Cerebellar cortex (tissue), 1 donor: Measurements from ENCODE around the gene NRP1.
"Not testable (repeated sequence)": the region's sequence is repeated elsewhere in the genome, so short reads cannot be mapped to it uniquely, and the experiment has no call there.

Source experiments
- DNase-seq: peaks from one replicate; pipeline ENCODE4 v3.0.0-alpha.2; 2015; ENCODE audit warnings: low spot score

Gene NRP1

DNA sequence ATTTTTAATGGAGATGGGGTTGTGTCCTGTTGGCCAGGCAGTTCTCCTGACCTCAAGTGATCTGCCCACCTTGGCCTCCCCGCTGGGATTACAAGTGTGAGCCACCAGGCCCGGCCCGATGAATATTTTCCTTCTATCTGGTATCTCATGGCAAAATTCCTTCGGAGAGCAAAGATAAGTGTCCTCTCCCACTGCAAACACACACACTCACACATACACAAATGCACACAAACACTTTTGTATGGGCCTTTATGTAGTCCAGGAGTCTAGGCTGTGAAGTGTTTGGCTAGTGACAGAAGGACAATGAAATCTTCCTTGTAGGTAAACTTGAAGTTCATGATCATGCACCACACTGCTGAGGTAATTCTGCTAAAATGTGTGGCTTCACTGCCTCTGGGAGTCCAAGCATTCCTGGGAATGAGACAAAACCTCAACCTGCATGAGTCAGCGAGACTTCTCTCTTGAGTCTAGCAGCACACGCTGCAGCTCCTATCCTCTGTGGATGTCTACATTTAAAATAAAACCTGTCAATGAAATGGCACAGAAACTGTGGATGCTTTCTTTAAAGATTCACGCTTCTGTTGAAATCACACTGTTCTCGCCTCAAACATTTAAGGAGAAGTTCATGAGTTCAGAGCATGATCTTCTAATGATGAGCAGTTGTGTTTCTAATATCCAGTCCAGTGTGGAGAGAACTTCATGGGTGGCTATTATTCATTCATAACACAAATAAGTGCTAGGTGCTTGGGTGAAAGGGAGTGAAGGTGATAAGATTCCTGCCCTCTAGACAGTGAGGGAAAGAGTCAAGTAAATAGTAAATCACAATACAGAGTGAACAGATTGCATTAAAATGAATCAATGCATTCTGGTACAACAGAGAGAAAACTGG, 96.5 kb downstream of the NRP1 start:
- no peak for DNase-seq

DNA sequence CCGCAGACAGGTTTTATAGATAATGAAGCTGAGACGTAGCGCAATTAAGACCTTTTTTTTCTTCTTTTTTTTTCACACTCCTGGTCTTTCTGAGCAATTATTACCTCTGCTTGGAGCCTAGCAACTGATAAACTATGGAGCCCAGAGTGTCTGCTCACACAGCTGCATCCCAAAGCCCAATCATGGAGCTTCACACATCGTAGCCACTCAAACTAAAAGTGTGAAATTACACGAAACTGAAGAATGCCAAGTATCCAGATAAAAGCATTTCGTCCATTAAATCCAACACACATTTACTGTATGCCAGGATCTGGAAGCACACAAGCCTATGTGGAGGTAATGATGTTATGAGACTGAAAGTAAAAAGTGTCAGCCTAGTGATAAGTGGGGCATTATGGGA, 97.6 kb downstream of the NRP1 start:
- no peak for DNase-seq

DNA sequence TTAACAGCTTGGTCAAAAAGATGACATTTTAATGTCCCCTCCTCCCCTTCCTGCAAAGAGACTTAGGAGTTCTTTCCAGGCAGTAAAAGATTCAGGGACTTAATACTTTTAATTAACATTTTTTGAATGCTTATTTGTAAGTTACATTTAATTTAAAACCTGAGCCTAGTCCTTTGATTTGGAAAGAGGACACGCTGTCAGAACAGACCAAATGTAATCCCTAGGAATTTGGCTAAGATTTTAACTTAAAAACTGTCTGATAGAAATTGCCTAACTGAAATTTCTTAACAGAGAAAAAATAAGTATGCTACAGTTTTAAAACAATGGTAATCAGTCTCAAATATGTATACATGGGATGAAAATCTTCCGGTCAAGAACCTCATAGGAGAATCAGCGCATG, 98.5 kb downstream of the NRP1 start:
- DNase-seq, result no peak

DNA sequence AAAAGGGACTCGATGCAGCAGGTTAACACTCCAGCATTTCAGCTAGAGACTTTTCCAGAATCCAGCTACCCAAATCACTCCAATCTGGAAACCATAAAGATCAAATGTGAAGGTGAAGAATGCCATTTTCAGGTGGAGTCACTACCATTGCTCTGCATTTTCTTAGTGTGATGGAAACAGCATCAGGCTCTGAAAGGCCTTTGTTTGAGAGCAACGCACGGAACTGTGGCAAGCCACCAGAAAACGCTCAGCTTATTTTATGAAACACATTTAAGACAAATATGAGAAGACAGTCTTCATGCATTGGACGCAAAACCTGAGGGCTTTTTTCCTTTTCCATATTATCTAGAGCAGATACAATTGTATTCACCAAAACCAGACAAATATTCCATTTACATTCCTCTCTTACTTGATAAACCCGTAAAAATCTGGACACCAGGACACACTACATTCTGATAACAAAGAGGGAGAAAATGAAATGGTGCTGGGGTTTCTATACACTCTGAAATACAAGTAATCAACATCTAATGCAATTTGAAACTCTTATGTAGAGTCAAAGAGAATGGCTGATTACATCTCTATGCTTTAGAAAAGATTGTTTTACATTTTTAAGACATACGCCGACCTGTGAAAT, 99.1 kb downstream of the NRP1 start:
- no peak for DNase-seq

DNA sequence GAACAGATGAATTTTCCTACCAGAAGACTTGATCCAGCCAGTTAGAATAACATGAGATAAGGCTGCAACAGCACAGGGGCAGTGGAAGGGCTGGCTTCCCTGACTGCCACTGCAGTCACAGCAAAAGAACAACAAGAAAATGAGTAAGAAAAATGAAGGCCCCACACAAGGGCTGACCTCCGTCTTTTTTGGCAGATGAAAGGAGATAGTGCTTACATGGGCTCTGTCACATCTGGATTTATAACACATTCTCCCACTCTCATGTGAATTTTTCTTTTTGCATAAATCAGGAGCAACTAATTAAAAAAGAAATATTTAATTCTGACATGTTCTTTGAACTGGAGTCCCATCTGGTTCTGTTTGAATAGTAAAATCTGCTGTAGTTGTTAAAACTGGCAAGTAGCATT, 99.6 kb downstream of the NRP1 start:
- no peak for DNase-seq

DNA sequence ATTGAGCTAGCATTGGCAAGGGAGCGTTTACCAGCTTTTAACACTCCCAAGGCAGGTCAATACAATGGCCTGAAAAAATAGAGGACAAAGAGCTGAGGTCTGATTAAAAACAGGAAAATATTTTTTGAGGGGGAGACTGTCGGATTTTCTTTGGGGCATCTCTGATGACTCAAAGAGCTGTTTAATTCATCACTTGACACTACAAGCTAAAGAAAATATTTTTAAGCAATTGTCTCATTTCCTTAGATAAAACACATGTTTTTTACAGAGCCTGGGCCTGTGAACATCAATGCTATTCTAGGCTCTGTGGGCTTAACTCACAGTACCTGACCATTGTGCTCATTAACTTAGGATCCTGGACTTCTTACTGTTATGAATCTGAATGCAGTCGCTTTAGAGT, 100.8 kb downstream of the NRP1 start:
- no peak for DNase-seq

DNA sequence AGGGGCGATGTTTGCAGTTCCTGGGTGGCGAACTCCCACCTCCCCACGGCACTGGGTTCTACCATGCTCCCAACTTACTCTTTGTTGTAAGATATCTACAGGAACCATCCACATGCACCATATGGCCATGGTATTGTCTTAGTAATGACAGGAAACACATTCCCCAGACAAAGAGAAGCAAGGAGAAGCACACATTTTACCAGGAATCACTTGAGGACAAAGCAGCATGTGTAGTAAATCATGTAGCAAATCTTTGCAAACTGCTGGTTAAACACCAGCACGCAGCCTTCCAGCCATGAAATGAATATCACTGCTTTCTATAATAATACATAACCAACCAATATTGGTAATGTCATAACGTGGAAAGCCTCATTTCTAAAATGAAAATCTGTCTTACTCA, 101.2 kb downstream of the NRP1 start:
- no peak for DNase-seq

DNA sequence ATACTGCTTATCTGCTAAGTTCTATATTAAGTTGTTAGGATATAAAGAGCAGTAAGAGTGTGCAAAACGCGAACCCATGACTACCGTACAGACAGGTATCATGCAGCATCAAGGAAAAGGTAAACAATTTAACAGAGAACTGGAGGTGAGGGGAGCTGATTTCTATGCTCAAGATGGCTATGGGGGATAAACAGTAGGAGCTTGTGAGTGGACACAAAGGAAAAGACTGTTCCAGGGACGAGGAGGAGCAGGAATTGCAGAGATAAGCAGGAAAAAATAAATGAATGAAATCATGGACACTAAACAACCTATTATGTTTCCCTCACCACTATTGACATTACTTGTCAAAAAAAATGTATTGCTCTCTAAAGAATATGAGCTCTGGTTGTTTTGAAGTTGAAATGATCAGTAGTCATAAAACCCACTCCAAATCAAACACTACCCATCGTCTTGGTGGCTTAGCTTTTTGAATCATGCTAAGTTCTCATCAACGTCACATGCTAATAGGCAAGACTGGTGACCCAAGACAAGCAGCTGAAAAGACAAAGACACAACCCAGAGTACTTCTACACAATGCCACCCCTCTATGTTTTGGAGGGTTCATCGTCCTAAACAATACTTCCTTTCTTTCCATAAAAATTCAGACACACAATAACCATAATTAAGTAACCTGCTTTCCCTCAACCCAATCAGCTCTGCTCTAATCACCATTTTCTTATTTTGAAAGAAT, 102.7 kb downstream of the NRP1 start:
- DNase-seq, result no peak

DNA sequence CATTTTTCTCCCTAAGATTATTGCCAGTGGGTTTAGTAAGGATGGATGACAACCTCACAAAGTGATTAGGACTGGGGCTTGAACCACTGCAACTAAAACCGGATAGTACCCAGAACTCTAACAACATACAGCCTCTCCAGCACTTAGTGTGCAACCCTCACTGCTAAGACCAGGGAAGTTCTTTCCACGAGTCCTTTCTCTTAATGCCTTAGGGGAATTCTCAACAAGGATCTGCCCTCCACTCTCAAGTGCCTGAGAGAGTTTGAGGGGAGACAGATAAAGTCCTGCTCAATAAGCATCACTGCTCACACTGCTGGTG, 104.6 kb downstream of the NRP1 start:
- no peak for DNase-seq

DNA sequence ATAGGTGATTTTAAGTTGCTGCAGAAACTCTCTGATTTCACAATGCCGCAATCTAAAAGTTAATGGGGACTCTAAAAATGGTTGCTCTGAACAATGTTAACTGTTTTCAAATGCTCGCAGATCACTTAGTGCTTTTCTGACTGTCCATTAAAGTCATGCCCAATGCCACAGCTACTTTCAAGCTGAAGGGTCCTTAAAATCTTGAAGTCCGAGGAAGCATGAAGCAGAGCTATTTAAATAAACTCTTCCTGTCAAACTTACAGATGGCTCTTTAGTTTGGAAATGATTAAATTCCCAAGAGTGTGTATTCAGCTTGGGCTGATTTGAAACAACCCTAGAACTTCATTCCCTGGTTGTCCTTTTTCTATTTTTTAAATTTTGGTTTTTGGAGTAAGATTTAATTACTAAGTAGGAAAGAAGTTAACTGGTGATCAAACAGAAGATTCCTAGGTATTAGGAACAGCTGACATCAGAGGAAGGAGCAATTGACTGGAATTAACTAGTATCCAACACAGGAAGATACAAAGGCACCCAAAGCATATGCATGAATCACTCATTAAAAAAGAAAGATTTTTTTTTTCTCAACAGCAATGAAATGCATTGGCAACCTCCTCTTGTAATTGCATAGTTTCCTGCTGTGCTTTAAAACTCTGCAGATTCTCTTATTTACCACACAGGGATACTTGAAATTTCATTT, 105.1 kb downstream of the NRP1 start:
- DNase-seq, result no peak

DNA sequence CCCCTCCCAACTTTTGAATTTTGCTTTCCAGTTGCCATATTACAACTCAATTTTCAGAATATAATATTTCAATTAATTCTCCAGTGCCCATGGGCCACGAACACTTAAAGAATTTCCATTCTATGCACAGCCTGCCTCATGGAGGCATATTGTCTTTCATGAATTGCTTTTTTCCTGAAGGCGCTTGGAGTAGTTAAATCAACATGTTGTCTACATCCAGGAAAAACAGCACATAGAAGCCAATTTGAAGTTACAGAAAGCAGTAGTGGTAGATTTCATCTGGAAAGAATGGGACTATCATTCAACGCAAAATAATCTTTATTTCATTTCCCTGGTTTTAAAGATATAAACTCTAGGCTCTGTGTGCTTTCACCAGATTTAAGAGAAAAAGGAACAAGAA, 106.0 kb downstream of the NRP1 start:
- no peak for DNase-seq

DNA sequence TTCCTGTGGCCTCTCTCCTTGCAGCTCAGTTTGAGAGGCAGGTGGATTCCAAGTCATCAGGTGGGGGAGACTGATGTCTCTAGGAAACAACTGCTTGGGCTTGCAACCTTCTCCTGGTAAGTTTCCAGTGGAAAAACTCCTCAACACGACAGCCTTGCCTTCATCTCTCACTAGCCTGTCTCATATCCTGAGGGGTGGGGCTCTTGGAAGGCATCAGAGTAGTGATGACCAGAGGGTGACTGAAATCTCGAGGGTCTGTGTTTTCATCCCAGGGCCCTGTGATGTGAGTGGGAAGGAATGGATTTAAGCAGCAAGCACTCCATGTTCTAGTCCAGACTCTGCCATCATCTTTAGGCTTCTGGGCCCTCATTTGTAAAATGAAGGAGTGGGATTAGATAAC, 107.0 kb downstream of the NRP1 start:
- DNase-seq, result no peak

DNA sequence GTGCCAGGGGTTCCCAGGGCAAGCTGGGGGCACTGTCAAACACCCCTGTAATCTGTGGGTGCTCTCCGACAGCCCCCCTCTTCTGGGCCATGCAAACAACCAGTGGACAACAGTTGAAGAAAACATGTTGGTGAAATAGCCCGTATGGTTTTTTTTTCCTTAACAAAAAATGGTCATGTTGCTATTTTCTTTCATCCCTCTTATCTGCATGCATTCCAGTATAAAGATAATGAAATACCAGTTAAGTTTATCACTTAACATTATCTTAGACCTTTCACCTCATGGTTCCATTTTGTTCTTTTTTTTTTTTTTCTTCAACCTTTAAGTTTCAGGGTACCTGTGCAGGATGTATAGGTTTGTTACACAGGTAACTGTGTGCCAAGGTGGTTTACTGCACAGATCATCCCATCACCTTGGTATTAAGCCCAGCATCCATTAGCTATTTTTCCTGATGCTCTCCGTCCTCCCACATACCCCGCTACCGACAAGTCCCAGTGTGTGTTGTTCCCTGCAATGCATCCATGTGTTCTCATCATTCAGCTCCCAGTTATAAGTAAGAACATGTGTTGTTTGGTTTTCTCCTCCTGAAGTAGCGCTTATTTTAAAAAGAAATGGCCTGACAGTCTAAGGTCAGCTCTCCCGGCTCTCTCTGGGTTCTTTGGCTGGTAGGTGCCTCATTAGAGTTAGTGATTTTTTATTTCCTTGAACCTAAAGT, 110.1 kb downstream of the NRP1 start:
- DNase-seq, result no peak

DNA sequence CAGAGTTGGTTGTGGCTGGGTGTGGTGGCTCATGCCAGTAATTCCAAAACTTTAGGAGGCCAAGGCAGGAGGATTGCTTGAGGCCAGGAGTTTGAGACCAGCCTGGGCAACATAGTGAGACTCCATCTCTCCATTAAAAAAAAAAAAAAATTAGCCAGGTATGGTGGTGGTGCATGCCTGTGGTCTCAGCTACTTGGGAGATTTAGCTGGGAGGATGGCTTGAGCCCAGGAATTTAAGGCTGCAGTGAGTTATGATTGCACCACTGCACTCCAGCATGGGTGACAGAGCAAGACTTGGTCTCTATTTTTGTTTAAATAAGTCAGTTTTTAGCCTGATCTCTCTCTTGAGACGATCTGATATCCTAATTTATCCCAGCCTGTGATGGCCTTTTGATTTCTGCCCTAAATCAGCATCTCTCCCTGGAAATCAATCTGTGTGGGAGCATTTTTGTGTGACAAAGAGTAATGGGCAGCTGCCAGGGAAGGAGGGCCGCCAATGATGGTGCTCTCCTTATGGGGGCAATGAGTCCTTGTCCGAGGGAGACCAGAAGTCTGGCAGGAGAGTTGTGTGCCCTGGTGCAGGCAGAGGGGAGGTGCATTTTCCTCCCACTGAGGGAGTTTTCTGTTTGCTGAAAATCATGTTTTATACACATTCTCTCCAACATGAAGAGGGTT, 111.0 kb downstream of the NRP1 start:
- DNase-seq, result no peak

DNA sequence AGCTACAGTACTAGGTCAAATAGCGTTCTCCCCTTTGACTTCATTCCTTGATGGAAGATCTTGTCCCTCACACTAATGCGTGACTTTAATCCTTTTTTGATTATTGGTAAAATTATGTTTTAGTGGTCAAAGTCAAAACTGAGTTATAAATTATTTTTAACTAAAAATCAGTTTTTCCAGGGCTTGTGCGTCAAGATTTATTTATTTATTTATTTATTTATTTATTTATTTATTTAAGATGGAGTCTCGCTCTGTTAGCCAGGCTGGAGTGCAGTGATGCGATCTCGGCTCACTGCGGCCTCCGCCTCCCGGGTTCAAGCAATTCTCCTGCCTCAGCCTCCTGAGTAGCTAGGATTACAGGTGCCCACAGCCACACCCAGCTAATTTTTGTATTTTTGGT, 112.2 kb downstream of the NRP1 start:
- DNase-seq, result not testable (repeated sequence)

DNA sequence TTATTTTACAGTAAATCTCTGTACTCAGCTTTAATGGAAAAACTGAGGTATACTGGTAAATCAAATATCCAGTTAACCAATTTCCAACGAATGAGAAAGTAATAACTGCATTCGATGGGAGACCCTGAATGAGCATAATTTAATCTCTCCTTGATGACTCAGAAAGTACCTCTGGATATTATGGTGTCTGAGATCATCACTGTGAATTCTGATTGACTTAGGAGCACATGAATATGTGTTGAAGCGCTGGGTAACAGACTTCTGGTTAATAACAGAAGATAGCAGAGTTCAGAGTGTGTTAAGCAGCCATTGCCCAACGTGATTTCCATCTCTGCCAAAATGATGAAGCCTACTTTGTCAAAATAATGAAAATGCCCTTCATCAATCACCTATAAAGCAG, 116.6 kb downstream of the NRP1 start:
- no peak for DNase-seq

DNA sequence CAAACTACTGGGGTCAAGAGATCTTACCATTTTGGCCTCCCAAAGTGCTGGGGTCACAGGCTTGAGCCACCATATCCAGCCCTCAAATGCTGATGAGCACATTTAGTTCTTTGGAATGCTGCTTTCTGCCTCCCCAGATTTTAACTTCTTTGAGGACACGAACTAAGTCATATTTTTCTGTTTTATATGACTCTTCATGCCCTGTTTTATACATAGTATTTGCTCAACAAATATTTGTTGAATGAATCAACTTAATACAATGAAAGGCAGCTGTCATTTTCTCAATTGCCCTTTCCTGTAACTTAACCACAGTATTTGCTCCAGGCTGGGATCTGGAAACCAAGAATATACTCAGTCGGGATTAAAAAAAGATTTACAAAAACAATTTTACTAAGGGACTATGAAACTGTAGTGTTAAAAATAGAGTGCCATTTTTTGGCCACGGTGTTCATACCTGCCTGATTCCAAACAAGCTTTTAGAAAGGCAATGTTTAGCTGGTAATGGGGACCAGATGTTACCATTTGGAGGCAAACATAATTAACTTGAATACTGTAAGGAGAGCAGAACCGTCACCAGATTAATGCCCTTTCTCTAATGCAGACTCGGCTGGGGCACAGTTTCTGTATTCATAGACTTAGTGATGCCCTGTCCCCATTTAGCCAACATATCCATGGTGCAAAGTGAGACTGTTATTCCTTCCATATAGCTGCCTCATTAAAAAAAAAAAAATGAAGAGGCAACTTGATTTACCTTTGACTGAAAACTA, 117.6 kb downstream of the NRP1 start:
- no peak for DNase-seq

DNA sequence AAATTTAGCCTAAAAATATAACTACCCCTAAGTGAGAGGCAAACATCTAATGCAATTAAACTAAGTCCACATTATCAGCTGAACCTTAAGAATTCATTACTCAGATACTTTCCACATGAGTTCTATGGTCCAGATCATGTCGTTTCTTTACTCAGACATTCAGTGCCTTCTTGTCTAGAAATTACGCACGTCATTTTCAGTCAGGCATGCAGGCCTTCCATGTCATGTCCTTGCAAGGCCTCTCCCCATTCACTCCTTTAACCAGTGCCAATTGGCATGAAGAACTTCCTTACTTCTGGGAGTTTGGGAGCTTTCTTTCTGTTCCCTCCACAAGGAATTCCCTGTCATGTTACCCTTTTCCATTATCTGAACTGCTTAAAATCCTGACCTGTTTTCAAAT, 118.8 kb downstream of the NRP1 start:
- DNase-seq, result no peak

DNA sequence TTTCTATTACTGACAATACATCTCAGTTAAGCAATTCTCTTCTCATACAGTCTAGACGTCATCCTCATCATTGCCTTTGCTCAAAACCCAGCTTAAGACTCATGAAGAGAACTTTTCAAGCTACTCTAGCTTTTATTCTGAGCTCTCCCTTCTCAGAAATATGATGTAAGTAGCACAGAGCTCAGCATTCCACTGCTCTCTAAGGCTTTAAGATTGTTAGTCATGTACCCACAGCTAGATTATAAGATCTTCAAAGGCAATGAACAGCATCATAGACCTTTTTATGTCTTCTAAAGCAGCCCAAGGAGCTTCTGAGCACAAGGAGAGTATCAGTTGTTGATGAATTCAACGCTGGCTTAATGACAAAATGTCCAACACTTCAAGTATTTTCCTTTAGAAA, 119.3 kb downstream of the NRP1 start:
- DNase-seq, result no peak

DNA sequence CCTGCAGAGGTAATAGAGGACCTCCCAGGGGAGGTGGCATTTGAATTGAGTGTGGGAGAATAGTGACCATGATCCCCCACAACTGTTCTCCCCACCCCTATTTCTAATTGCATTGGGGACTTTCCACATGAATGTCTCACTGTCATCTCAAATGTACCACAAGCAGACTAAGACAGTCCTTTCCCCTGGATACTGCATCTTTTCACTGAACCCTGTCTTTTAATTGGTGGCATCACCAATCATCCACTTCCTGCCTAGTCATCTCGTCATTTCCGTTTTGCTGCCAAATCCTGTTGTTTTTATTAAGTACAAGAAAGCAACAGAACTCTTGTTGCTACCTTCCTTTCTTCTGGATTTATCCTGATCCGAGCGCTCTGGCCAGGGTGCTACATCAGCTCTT, 120.3 kb downstream of the NRP1 start:
- DNase-seq, result no peak
